ENCODE measurements around the gene TUBGCP3. TPM values are rescaled to one million over a fixed set of nuclear protein-coding genes. Genes with fewer than 3 reads are reported as not detected.

Gene TUBGCP3
- total RNA-seq, 1 experiment from 2014 or later = 37.3 TPM

DNA sequence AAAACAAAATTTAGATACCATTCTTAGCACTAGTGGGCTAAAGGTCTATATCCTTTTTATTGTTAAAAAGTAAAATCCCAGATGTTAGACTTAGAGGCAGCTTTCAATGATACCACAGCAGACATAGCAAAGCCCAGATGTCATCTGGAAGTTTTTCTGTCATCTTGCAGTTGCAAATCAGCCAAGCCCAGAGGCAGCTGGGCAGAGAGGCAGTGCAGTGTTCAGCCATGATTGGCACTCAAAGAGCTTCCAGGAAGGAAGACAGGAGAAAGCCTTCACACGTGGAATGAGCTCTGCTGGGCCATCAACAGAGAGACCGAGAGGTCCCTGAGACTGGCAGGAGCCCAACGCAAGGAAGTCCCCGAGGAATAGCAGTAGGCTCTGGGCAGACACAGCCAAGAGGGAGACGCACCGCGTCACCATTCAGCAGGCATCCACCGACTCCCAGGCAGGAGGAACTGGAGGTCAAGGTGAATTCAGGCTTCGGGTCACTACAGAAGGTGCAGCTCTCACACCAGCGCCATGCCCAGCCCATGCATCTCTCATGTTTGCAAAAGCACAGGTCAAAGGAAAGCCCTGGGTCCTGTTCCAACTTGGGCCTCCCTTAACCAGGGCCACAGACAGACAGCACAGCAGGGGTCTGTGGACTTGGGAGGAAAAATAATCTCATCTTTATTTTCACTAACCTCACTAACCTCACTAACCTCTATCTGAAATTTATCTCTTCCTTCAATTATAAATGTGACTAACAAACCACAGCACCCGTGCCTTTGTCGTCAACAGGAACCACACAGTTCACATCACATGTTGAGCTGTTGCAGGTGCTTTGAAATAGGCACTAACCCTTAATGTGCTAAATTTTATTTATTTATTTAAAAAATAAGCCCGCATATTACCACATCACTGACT is 54.9 kb downstream of the TUBGCP3 start:
- no peak overlapping the region for H3K27ac ChIP-seq (ENCODE audit: insufficient read length, low read depth, low read length)
- H3K79me2 ChIP-seq (ENCODE audit: insufficient read depth, low read length) = no peaks in the 10 kb centered on the region
- H2BK5ac ChIP-seq (ENCODE audit: insufficient read length, low read length) = no peak overlapping the region
- H2BK120ac ChIP-seq (ENCODE audit: low read depth, low read length, poor library complexity, severe bottlenecking) = no peak overlapping the region
- no peaks in the 10 kb centered on the region for H3K23me2 ChIP-seq (ENCODE audit: insufficient read length, low read depth, low read length, poor library complexity, severe bottlenecking)
- H2BK20ac ChIP-seq (ENCODE audit: low read depth, low read length, poor library complexity, severe bottlenecking) = no peak overlapping the region
- no peak overlapping the region for H3K23ac ChIP-seq (ENCODE audit: insufficient read length, low read depth, low read length)
- TF ChIP-seq, protein P1, sequence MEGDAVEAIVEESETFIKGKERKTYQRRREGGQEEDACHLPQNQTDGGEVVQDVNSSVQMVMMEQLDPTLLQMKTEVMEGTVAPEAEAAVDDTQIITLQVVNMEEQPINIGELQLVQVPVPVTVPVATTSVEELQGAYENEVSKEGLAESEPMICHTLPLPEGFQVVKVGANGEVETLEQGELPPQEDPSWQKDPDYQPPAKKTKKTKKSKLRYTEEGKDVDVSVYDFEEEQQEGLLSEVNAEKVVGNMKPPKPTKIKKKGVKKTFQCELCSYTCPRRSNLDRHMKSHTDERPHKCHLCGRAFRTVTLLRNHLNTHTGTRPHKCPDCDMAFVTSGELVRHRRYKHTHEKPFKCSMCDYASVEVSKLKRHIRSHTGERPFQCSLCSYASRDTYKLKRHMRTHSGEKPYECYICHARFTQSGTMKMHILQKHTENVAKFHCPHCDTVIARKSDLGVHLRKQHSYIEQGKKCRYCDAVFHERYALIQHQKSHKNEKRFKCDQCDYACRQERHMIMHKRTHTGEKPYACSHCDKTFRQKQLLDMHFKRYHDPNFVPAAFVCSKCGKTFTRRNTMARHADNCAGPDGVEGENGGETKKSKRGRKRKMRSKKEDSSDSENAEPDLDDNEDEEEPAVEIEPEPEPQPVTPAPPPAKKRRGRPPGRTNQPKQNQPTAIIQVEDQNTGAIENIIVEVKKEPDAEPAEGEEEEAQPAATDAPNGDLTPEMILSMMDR (conservative IDR thresholded peaks at IDR 0.05) = no peak
- peak overlapping the region; percentile 31; the same call in 1 of the 2 replicates for H3K14ac ChIP-seq (ENCODE audit: insufficient read depth, low read length)
- no peak overlapping the region for H4K5ac ChIP-seq (ENCODE audit: insufficient read length, low read depth, low read length)
- Mint-ChIP-seq H3K27me3 (ENCODE audit: low read depth) (no peaks in the 10 kb centered on the region), H3K4me3 (no peak overlapping the region), H3K36me3 (ENCODE audit: insufficient read depth in 1 of 3, low read depth in 3 of 3) (no peaks in the 10 kb centered on the region; a peak in 1 of 7 replicates), H3K27ac (no peak overlapping the region; a peak in 1 of 7 replicates), H3K4me1 (no peaks in the 10 kb centered on the region), H3K9me3 (no peaks in the 10 kb centered on the region)
- no peaks in the 10 kb centered on the region for H3K79me1 ChIP-seq (ENCODE audit: insufficient read depth, low read depth, low read length, poor library complexity, severe bottlenecking)
- H4K91ac ChIP-seq (ENCODE audit: insufficient read length, low read depth, low read length) = no peak overlapping the region
- H4K20me1 ChIP-seq (ENCODE audit: control insufficient read depth, insufficient read depth, insufficient read length) = no peaks in the 10 kb centered on the region
- H3K4ac ChIP-seq (ENCODE audit: low read depth, low read length) = no peak overlapping the region
- no CpG with 5 or more reads among the region's 13 CpGs for WGBS (ENCODE audit: extremely low coverage, insufficient read length, low lambda C conversion rate)
- no peaks in the 10 kb centered on the region for H3K4me1 ChIP-seq (ENCODE audit: insufficient read depth, low read length)
- no peak overlapping the region for H3K18ac ChIP-seq (ENCODE audit: insufficient read length, low read depth, low read length)
- H2AFZ ChIP-seq (ENCODE audit: low read length) = no peak overlapping the region
- no peak overlapping the region for H3K56ac ChIP-seq (ENCODE audit: insufficient read length, low read depth, low read length)
- DNase-seq = no peak
- H2AK5ac ChIP-seq (ENCODE audit: insufficient read length, low read length) = no peak overlapping the region
- H2BK15ac ChIP-seq (ENCODE audit: low read depth, low read length) = no peak overlapping the region
- no peak overlapping the region for H3K4me2 ChIP-seq (ENCODE audit: insufficient read depth, insufficient read length, low read length)
- no peak overlapping the region for H3K9ac ChIP-seq (ENCODE audit: extremely low read depth, insufficient read length, low read length)
- no peak overlapping the region for H2BK12ac ChIP-seq (ENCODE audit: insufficient read length, low read depth, low read length)
- no peak overlapping the region for H3T11ph ChIP-seq (ENCODE audit: low read length)
- no peak overlapping the region for H4K8ac ChIP-seq (replicated peaks; ENCODE audit: insufficient read length, low read depth, low read length)
- no peaks in the 10 kb centered on the region for H3K9me3 ChIP-seq (ENCODE audit: control insufficient read depth, low read depth, low read length)
- H3K27me3 ChIP-seq (ENCODE audit: insufficient read depth, low read length) = no peaks in the 10 kb centered on the region

Measured in H9 (cell line).